ENCODE results near the gene CELF2. TPM values are rescaled to one million over a fixed set of nuclear protein-coding genes. Genes with fewer than 3 reads are reported as not detected.
A peak's percentile ranks its signal among the peaks of the same experiment; 100 is the strongest.

The CELF2 gene
- total and polyA plus RNA-seq, 2 of the 4 experiments (the other 2 are of a cell fraction), result 3.5 to 6.6 TPM

DNA sequence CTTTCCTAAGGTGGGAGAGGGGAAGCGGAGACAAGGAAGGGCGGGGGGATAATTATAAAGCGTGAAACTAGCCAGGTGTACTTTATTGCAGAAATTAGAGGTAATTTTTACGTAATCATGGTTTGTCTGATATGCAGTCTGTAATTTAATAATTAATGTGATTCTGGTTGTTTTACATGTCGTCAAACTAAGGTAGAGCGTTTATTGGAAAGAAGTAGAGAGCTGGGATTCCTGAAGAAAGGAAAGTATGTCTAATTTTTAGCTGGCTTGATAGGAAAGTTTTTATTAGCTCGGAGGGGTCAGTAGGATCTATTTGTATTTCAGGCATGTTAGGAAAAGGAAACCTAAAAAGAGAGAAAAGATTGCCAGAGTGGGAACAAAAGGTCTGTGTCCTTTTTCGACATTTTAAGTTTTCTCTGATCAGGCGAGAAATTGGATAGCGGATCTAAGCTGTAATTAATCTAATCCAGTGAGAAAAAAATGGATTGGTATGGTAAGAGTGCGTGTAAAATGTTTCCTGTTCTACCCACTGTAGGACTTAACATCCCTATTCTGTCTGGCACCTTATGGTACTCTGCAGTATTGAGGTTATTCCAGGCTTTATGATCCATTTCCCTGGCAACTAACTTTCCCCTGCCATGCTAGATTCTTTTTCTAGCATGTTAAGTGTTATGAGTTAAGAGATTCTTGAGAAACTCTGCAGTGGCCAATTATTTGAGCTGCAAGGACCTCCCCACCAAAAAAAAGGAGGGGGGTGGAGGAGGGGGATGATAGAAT, 1.4 kb downstream of the CELF2 start:
- BruUV-seq (replicated peaks), result no TSS peak
- no peak overlapping the region for H2AFZ ChIP-seq (replicated peaks; ENCODE audit: low read length, poor library complexity)
- H3K9me3 ChIP-seq (ENCODE audit: control insufficient read depth, insufficient read depth, low read length), result peaks cover 2% of the 10 kb centered on the region; the same call in 1 of the 2 replicates
- ATAC-seq (ENCODE audit: low read depth) (no peak), DNase-seq (no peak)
- dilution Hi-C loops (cut with HindIII; ENCODE audit: low sequenced_read_pairs, unreplicated experiment), result no loop called here
- in situ Hi-C loops (cut with MboI; ENCODE audit: low sequenced_read_pairs), result no loop called here
- H3K9ac ChIP-seq (ENCODE audit: low read depth, low read length), result peak overlapping the region; percentile 30; the same call in 1 of the 2 replicates
- no peaks in the 10 kb centered on the region for H3K36me3 ChIP-seq (ENCODE audit: control insufficient read depth, insufficient read depth, low read length)
- peak overlapping the region; percentile 83 for H3K4me2 ChIP-seq (ENCODE audit: low read depth, low read length)
- H4K8ac ChIP-seq (ENCODE audit: low read depth in 2 of 2, low read length in 2 of 2), result no peak overlapping the region
- no peak overlapping the region for H2BK5ac ChIP-seq (ENCODE audit: low read depth, low read length, poor library complexity, severe bottlenecking)
- no peak overlapping the region for H3K14ac ChIP-seq (replicated peaks; ENCODE audit: low read depth, low read length)
- no peaks in the 10 kb centered on the region for H4K20me1 ChIP-seq (ENCODE audit: insufficient read depth, low read length)
- CTCF ChIA-PET, result no interaction called here
- TF ChIP-seq CTCF (conservative IDR thresholded peaks at IDR 0.05; ENCODE audit: low read depth, low read length) (no peak), NFE2L2 (IDR thresholded peaks at IDR 0.05; ENCODE audit: low read depth, low read length) (no peak), CEBPB (IDR thresholded peaks at IDR 0.05; ENCODE audit: low read depth, low read length) (no peak), MAFK (IDR thresholded peaks at IDR 0.05; ENCODE audit: low read depth, low read length) (no peak), RCOR1 (IDR thresholded peaks at IDR 0.05; ENCODE audit: insufficient replicate concordance, low read length) (no peak), MXI1 (IDR thresholded peaks at IDR 0.05; ENCODE audit: borderline replicate concordance, low read depth, low read length) (no peak), FOS (IDR thresholded peaks at IDR 0.05; ENCODE audit: low read depth, low read length) (no peak), MAZ (IDR thresholded peaks at IDR 0.05; ENCODE audit: borderline replicate concordance, low read depth, low read length) (no peak)
- TF ChIP-seq, protein P1, sequence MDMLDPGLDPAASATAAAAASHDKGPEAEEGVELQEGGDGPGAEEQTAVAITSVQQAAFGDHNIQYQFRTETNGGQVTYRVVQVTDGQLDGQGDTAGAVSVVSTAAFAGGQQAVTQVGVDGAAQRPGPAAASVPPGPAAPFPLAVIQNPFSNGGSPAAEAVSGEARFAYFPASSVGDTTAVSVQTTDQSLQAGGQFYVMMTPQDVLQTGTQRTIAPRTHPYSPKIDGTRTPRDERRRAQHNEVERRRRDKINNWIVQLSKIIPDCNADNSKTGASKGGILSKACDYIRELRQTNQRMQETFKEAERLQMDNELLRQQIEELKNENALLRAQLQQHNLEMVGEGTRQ (IDR thresholded peaks at IDR 0.05; ENCODE audit: low read depth, low read length), result no peak
- TF ChIP-seq, protein P2, sequence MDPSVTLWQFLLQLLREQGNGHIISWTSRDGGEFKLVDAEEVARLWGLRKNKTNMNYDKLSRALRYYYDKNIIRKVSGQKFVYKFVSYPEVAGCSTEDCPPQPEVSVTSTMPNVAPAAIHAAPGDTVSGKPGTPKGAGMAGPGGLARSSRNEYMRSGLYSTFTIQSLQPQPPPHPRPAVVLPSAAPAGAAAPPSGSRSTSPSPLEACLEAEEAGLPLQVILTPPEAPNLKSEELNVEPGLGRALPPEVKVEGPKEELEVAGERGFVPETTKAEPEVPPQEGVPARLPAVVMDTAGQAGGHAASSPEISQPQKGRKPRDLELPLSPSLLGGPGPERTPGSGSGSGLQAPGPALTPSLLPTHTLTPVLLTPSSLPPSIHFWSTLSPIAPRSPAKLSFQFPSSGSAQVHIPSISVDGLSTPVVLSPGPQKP (IDR thresholded peaks at IDR 0.05; ENCODE audit: borderline replicate concordance, low read depth, low read length), result no peak
- H3K4me3 ChIP-seq (ENCODE audit: insufficient read depth, low read depth, low read length), result peak overlapping the region; percentile 87
- H2AK5ac ChIP-seq (ENCODE audit: low read depth, low read length), result no peak overlapping the region
- peaks cover 39% of the 10 kb centered on the region for H3K27me3 ChIP-seq (ENCODE audit: control insufficient read depth, insufficient read depth, low read length)
- intact Hi-C loops (cut with micrococcal nuclease), result no loop called here
- H2BK120ac ChIP-seq (ENCODE audit: low read depth, low read length), result no peak overlapping the region
- H3K4me1 ChIP-seq (ENCODE audit: control insufficient read depth, insufficient read depth, low read length), result peaks cover 2% of the 10 kb centered on the region; the same call in 1 of the 2 replicates
- no peak overlapping the region for H3K4ac ChIP-seq (ENCODE audit: low read depth, low read length)
- no peak overlapping the region for H2BK15ac ChIP-seq (ENCODE audit: low read depth, low read length)
- no peak overlapping the region for H4K91ac ChIP-seq (ENCODE audit: insufficient read depth, low read depth, low read length)
- no peak overlapping the region for H3K23ac ChIP-seq (ENCODE audit: low read depth, low read length)
- H2AK9ac ChIP-seq (replicated peaks; ENCODE audit: low read depth, low read length, poor library complexity), result no peak overlapping the region
- H3K79me1 ChIP-seq (ENCODE audit: low read depth in 1 of 2, low read length in 2 of 2), result no peaks in the 10 kb centered on the region
- no peaks in the 10 kb centered on the region for H3K9me1 ChIP-seq (ENCODE audit: insufficient read depth, low read length)
- POLR2A ChIA-PET (ENCODE audit: unreplicated experiment), result no interaction called here
- H3K18ac ChIP-seq (ENCODE audit: low read depth, low read length), result no peak overlapping the region
- H4K5ac ChIP-seq (ENCODE audit: low read depth, low read length), result no peak overlapping the region
- H3K56ac ChIP-seq (ENCODE audit: extremely low read depth, insufficient read depth, low read length), result no peak overlapping the region
- WGBS, 2 experiments (ENCODE audit: extremely low coverage in 2 of 2, insufficient read length in 1 of 2), result 50% methylated on average over 9 of the region's 11 CpGs; no CpG with 5 or more reads in 1 of the 2 experiments
- H3K27ac ChIP-seq (ENCODE audit: insufficient read depth, low read length), result no peak overlapping the region; the same call in 1 of the 2 replicates
- no peak overlapping the region for H2BK20ac ChIP-seq (ENCODE audit: low read depth, low read length)
